GM18858 (cell line): ENCODE data around the gene NEGR1.
A peak's percentile ranks its signal among the peaks of the same experiment; 100 is the strongest.

Source experiments
- ATAC-seq: cut with Tn5 transposase; IDR thresholded peaks from one replicate; pipeline ENCODE4 v1.9.1; 2021; ENCODE audit not compliant: unreplicated experiment

The NEGR1 gene

DNA sequence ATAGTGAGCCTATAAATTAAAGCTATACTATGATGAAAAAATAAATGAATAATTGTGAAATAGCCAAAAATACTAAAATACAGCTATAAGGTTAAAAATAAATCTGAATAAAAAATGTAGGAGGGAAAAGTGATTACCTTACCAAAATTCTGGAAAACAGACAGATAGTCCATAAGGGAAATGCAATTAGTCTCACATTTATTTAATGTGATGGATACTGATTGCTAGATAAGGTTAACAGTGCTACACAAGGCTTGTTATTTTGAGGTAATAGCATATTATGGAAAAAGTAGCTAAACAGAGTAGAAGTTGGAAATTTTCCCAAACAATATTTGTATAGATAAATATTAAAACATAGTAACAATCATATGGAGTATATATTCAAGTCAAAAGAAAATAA is 413.0 kb downstream of the NEGR1 start:
- ATAC-seq: no peak

DNA sequence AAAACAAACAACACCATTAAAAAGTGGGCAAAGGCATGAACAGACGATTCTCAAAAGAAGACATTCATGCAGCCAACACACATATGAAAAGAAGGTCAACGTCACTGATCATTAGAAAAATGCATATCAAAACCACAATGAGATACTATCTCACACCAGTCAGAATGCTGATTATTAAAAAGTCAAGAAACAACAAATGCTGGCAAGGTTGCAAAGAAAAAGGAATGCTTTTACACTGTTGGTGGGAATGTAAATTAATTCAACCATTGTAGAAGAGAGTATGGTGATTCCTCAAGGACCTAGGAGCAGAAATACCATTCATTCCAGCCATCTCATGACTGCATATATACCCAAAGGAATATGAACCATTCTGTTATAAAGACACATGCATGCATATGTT is 419.6 kb downstream of the NEGR1 start:
- no peak for ATAC-seq

DNA sequence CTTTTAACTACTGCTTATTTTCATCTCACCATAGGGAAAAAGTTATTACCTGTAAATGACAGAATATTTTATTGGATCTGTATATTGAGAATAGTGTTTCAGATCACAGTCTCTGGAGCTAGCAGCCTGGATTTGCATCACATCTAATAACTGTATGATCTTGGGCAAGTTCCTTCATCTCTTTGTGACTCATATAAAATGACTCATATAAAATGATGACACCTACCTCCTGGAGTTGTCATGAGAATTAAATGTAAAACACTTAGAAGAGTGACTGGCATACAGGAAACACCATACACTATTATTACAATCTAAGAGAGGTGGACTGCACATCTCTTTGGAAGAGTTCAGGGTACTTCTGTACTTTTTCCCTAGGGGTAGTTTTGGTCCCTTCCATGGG is 421.3 kb downstream of the NEGR1 start:
- ATAC-seq: no peak

DNA sequence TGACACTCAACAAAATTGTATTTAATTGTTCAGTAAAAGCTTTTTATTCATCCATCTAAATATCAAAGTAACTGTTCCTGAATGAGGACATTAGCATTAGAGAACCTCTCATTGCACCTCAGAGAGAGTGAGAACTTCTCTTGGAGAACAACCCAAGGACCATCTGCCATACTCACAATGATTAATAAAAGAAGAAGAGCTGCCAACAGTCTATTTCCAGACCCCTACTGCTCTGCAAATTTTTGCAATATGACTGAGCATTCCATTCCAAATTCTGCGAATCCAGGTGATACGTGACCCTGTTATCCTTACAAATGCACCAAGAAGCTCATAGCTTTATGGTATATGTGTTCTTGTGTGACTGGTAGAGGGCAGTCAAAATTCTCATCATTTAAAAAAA is 422.5 kb downstream of the NEGR1 start:
- ATAC-seq: no peak

DNA sequence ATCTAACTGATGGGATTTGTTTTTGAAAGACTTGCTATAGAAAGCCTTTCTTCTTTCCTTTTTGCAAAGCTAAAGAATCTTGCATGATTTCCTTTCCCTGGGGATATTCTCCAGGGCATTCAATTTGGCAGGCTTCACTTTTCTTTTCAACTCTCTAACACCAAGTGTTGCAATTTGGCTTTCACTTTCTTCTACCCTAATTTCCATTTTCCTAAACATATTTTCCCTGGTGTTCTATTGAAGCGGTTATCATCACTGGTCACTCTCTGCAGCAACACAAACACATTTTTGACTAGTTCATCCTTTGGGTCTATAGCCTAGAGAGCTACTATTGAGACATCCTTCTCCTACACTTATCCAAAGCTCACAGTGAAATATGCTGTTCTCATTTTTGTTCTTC is 424.5 kb downstream of the NEGR1 start:
- ATAC-seq: no peak

DNA sequence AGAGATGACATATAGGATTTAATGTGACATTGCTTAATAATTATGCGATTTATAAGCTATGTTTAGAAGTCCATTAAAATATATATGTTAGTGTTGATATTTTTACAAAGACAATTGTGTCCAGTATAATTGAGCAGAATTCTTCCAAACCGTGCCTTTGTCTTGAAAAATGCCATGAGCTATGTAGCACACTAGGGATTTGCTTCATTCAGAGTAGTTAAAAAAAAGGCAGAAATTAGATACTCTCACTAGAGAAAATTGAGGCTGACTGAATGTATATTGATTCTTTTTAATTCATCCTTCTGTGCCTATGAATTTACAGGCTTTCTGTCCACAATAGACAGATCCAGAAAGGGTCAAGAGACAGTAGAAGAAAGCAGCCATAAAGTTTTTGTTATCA is 429.0 kb downstream of the NEGR1 start:
- ATAC-seq: no peak

DNA sequence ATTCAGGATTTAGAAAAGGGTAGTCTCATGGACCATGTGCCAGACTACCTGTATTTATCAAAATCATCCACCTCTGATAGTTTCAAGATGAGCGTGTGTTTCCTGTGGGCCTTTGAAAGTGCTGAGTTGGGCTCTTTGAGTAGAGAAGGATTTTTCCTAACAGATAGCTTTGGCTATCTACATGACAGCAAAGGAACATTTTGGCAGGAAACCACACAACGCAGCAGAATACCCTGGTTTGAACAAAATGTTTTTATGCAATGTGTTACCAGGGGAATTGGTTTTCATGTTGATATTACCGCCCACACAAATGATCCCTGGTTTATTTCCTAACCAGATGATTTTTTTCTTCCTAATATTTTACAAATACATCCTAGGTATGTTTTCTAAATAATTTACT is 431.4 kb downstream of the NEGR1 start:
- no peak for ATAC-seq

DNA sequence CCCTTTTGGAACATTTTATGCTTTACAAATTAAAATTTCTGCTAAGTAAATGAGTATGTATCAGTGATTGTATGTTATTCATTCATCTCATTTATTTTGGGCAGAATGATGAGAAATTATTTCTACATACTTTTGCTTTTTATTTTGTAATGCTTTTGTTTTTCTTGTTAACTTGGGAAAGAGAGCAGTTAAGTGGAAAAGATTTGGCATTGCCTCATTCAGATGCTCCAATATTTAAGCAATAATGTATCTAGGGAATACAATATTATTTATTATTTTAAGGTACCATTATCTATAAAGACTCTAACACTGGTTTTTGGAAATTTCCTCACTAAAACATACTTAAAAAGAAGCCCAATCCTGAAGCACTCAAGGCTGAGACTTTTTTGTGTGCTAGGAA is 431.8 kb downstream of the NEGR1 start:
- ATAC-seq: no peak

DNA sequence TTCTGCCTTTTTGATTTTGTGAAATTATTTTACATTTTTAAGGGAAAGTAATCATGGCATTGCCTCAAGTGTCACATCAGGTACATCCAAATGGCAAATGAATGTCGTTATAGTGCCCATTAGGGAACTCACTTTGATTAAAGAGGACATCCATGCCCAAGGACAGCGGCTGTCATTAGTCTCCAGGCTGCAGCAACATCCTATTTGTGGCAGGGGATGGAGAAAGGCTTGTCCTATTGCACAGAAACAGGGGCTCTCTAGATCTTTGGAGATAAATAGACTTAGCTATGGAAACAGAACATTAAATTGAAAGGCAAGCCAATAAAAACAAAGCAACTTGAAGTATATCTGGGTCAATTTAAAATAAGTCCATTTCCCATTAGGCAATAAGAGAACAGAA is 439.3 kb downstream of the NEGR1 start:
- ATAC-seq: no peak

DNA sequence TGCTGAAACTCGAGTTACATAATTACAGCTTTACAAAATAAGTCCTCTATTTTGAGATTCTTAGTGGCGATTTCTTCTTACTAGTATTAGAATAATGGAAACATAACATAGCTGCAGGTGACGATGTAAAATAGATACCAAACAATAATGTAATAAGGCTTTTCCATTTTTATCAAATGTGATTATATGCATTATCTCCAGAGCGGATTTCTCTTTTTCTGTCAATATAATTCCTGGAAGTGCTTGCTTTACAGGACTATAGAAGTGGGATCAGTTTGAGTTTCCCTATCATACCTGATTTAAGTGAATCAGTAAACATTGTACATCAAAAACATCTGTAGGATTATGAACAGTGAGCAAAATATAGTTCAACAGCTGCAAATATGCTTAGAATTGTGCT is 442.5 kb downstream of the NEGR1 start:
- ATAC-seq: no peak

DNA sequence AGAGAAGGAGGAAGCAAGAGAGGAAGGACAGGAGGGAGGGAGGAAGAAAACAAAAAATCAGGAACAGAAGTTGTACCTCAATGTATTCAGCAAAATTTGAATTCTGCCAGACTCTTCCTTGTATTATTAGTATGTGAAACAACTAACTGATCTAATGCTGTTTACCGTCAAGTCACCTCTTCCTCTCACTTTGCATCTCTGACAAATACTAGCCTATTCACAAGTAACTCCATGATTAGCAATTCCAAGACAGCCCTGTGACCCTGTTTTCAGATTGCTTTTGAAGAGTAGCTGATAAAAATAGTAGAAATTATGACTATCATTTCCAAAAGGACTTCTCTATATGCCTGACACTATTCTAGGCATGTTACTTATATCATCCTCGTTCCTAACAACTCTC is 445.4 kb downstream of the NEGR1 start:
- no peak for ATAC-seq

DNA sequence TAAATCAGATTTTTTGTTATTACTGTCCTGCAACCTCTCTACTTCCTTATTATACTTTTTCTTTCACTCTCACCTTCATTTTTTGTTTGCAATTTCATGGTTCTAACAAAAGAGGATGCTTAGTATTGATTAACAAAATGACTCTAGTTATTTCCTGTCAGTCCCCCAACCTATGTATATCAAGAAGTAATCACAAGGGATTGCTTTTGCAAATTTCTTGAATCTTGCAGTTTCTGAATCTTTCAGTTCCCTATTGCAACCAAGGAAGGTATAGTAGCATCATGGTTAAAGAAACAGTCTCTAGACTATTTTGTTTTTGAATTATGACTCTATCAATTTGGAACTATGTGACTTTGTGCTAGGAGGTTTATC is 446.9 kb downstream of the NEGR1 start:
- peak; percentile 88 for ATAC-seq

DNA sequence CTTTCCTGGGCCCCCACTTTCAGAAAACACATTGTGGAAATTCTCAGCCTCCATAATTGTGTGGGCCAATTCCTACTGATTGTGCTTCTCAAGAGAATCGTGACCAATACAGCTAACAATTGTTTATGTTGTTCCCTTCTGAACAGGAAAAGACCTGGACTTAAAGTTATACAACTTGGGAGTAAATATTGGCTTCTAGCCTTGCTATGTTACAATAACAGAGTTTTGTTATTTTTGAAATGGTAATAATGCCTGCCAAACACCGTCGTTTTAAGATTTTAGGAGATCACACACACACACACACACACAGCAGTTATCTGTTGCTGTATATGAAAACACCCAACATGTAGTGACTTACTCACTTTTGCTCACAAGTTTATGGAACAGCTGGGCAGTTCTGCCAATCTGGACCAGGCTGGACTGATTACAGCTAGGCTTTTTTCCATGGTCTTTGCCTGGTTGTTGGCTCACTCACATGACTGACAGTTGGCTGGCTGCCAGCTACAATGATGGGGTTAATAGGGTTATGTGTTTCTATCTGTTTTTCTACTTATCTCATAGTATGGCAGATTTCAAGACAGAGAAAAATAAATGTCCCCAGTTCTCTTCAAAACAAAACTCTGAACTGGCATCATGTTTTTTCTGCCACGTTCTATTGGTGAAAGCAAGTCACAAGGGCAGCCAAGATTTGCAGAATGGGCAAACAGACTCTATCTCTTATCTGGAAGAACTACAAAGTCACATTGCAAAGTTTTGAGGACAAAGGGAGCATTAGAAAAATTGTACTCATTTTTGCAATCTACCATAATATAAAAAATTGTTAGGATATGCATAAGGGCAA is 447.5 kb downstream of the NEGR1 start:
- ATAC-seq: no peak

DNA sequence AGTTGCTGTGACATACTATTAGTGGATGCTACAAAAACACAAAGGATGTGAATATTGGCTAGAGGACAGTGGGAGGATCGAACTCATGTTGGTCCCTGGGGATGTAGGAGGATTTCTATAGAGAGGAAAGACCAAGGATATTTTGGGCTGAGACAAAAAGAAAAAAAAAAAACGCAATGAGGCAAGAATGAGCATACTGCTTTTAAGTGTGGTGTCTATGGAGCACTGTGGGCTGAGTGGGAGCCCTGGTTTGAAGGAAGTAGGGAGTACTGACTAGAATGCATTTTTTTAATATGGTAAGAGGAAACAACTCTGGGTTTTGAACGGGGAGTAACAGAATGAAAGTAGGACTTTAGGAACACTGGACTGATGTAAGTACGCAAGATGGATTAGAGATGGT is 450.7 kb downstream of the NEGR1 start:
- no peak for ATAC-seq

DNA sequence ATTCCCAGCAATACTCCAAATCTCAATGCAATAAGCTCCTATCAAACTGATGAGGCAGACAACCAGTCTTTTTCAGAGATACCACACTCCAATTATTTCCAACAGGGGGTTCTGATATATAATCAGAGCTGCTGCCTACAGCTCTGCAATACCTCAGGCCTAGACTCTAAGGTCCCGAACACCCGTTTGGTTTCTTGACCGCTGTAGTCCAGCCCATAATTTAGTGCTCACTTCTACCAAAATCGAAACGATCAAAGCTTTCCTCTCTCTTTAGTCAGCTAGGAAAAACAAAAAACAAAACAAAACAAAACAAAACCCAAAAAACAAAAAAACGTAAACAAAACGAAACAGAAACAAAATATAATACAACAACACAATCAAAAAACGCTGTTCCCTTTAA is 453.0 kb downstream of the NEGR1 start:
- ATAC-seq: no peak

DNA sequence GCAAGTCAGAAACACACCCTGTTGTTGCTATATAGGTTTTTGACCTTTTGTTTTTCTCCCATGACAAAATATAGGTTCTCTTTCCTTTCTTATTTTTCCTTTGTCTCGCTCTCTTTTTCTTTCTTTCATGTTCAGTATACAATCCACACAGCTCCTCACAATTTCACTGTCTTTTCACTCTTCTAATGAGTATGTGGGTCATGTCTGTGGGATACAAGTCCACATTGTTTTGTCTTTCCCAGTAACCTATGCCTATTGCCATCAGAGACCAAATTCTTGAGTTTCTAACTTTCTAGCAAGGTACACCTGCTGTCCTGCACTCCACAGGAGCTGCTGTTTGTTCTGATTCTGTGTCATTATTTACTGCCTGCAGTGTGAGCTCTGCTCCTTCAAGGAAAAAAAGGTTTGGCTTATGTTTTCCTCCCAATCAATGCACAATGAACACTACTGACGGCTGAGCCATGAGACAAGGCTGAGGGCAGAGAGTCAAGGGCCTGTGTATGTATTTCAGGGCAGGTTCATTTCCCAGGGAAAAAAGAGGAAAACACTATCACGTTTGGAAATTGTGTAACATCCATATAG is 453.8 kb downstream of the NEGR1 start:
- ATAC-seq: no peak

DNA sequence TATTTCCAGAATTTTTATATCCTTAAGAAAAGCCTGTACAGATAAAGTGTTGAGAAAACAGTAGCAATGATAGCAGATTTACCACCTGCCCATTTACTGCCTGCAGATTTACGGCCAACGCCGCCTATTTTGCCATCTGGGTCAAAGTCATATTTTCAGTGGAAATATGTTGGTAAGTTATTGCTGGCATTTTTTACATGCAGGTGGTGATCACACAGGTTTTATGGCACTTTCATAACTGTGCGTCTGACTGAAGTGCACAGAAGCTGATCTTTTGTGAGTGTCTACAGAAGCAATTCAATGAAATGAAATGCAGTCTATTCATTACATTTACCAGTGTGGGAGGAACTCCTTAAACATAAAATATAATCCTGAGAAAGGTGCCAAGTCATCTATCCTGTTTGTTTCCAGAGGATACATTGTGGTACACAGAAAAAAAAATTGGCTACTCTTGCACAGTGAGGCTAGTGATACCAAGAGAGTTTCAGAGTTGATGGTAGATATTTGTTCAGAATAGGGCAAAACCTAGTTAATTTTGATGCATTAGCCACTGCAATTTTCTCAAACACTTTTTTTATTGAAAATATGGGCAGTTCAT is 458.5 kb downstream of the NEGR1 start:
- no peak for ATAC-seq

DNA sequence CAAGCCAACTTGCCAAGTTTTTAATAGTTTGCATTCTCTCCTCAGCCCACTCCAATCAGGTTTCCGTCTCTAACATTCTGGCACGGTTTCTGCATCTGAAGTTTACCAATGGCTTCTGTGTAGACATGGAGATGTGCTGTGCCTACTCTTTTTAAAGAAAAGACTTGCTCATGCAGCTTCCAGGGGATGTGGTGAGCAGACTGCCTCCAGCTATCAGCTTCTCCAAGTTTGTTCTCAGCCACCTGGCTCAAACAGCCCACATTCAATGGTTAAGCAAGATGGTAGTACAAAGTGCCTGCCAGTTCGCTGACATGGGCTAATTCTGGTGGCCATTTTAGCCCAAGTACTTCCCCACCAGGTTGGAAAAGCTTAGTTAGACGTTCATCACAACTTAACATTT is 465.3 kb downstream of the NEGR1 start:
- ATAC-seq: no peak

DNA sequence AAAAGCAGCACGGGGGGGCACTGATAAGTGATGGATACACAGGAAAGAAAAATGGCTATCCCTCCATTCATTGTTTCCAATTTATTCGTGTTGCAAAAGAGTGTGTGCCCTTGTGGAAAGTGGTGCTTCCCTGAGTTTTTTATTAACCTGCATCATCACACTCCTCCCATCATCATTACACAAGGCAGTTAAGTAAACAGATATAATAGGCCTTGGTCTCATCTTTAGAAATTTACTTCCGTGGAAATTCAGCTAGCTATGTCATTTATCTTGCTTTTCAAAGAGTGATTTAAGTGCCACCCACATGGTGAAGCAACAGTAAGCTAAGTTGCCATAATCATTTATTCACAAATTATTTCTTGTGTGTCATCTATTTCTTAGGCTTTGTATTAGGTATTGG is 473.3 kb downstream of the NEGR1 start:
- no peak for ATAC-seq

DNA sequence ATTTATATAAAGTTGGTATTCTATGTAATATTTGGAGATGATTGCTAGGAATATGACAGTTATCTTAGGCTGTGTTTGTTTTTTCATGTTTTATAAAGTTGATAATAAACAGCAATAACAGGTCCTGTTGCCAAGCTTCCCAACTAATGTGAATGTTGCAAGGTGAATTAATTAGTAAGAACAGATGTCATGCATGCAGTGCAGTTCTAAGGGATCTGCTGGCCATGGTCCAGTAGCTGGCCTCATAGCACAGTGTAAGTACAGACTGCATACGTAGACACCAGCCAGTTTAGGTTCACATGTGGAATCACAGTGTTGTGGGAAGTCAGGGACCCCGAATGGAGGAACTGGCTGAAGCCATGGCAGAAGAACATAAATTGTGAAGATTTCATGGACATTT is 478.2 kb downstream of the NEGR1 start:
- no peak for ATAC-seq

DNA sequence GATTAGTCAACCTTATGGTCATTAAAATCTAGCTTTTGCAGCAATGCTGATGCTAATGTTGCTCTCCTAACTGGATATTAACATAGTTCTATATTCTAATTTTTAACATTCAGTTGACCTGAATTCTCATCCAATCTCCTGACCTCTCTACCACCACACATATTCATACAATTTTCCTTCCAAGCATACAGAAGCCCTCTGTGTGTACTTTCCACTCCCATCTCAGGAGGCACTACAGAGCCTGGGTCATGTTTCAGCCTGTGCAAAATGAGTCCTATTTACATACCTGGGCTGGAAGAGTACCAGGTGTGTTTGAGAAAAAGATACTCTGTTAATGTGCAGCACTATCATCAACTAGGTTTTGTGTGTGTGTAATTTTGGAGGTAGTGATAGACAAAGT is 486.3 kb downstream of the NEGR1 start:
- ATAC-seq: no peak

DNA sequence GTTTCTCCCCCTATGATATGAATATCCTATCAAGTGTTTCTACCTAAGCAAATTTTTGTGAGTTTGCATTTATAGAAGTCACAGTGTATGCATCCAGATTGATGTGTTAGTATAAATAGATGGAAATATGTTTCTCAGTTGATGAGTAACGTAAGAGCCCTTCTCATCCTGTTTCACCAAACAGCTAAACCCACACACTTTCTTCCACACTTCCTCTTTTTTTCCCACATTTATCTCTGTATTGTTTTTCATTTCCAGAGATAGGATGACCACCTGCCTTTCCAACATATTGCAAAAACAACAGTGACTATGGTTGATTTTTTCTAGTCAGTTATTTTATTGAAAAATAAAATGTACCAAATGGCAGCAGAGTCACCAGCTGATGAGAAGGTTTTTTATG is 490.1 kb downstream of the NEGR1 start:
- no peak for ATAC-seq

DNA sequence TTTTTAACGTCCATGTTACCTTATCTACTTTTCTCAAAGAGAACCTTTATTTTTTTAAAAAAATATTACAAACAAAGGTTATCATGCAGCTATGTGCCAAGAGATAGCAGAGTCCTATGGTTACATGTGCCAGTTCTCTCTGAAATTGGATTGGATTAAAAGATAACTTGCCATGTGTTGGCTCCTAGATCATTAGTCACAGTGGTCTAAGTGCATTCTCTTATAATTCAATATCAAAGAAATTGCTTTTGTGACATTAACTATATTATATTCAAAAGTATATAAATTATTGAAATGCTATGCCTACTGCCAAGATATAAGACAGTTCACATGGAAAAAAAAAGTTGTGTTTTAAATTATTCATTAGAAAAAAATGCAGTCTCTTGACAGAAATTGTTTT is 494.2 kb downstream of the NEGR1 start:
- no peak for ATAC-seq
